KMS-11 (cell line): ENCODE data around the gene WFS1.

Source experiments
- H2AFZ ChIP-seq: fragments of 200-600 bp; sonication (generic); 2 replicates; pipeline ENCODE4 v1.6.1; 2016; ENCODE audit warnings: antibody characterized with exemption, mixed run types, low read depth
- H3K27ac ChIP-seq: fragments of 200-600 bp; sonication (generic); 2 replicates; pipeline ENCODE4 v1.6.1; 2016; ENCODE audit warnings: mild to moderate bottlenecking, mixed run types
- H3K27me3 ChIP-seq: fragments of 200-600 bp; sonication (generic); 2 replicates; pipeline ENCODE4 v1.6.1; 2017; ENCODE audit warnings: mild to moderate bottlenecking, low read depth, mixed run types, moderate library complexity; ENCODE audit not compliant: insufficient read depth
- H3K36me3 ChIP-seq: fragments of 200-600 bp; sonication (generic); 2 replicates; pipeline ENCODE4 v1.6.1; 2017; ENCODE audit warnings: mild to moderate bottlenecking, mixed run types; ENCODE audit not compliant: insufficient read depth
- H3K4me1 ChIP-seq: fragments of 200-600 bp; sonication (generic); 2 replicates; pipeline ENCODE4 v1.6.1; 2016; ENCODE audit warnings: mild to moderate bottlenecking, low read depth, mixed run types; ENCODE audit not compliant: poor library complexity, severe bottlenecking
- H3K4me2 ChIP-seq: fragments of 200-600 bp; sonication (generic); 2 replicates; pipeline ENCODE4 v1.7.0; 2016; ENCODE audit warnings: mild to moderate bottlenecking, mixed run types
- H3K4me3 ChIP-seq: fragments of 200-600 bp; sonication (generic); IDR thresholded peaks from 2 replicates; pipeline ENCODE4 v1.6.1; 2017; ENCODE audit warnings: low read depth, low read length, mixed read lengths; ENCODE audit not compliant: insufficient read depth
- H3K79me2 ChIP-seq: fragments of 200-600 bp; sonication (generic); 2 replicates; pipeline ENCODE4 v1.6.1; 2016; ENCODE audit warnings: low read depth, mixed run types; ENCODE audit not compliant: insufficient read depth
- H3K9ac ChIP-seq: fragments of 200-600 bp; sonication (generic); 2 replicates; pipeline ENCODE4 v1.6.1; 2016; ENCODE audit warnings: mild to moderate bottlenecking, mixed run types
- H4K20me1 ChIP-seq: fragments of 200-600 bp; sonication (generic); 2 replicates; pipeline ENCODE4 v1.6.1; 2016; ENCODE audit warnings: mild to moderate bottlenecking, mixed run types; ENCODE audit not compliant: insufficient read depth
- CTCF ChIP-seq: fragments of 200-600 bp; sonication (generic); conservative IDR thresholded peaks from 2 replicates; pipeline ENCODE4 v1.6.1; 2017; ENCODE audit warnings: low read depth, mild to moderate bottlenecking, antibody characterized with exemption, low read length, moderate library complexity, mixed read lengths

Gene WFS1

GRCh38 chr4:6346373-6347110 lies 76.9 kb downstream of the WFS1 start:
- Histone ChIP-seq H4K20me1 (no peaks in the 10 kb centered on the region), H3K9ac (no peak overlapping the region), H3K4me3 (no peak overlapping the region), H2AFZ (no peak overlapping the region), H3K36me3 (no peaks in the 10 kb centered on the region), H3K79me2 (no peaks in the 10 kb centered on the region), H3K27me3 (peaks cover 37% of the 10 kb centered on the region; the same call in 1 of the 2 replicates), H3K27ac (no peak overlapping the region), H3K4me2 (no peak overlapping the region), H3K4me1 (no peaks in the 10 kb centered on the region)
- TF ChIP-seq CTCF, result no peak

- Histone ChIP-seq H2AFZ (no peak overlapping the region), H3K79me2 (no peaks in the 10 kb centered on the region), H4K20me1 (no peaks in the 10 kb centered on the region), H3K4me1 (no peaks in the 10 kb centered on the region), H3K27ac (no peak overlapping the region), H3K9ac (no peak overlapping the region), H3K4me3 (no peak overlapping the region), H3K4me2 (no peak overlapping the region), H3K27me3 (peaks cover 44% of the 10 kb centered on the region; the same call in 1 of the 2 replicates), H3K36me3 (no peaks in the 10 kb centered on the region)
- no peak for TF ChIP-seq CTCF
Observed at GRCh38 chr4:6347511-6348045, 77.9 kb downstream of the WFS1 start.

GRCh38 chr4:6348408-6348807 lies 78.8 kb downstream of the WFS1 start:
- H3K4me3 ChIP-seq, result no peak overlapping the region
- no peak overlapping the region for H2AFZ ChIP-seq
- no peaks in the 10 kb centered on the region for H4K20me1 ChIP-seq
- H3K27ac ChIP-seq, result no peak overlapping the region
- peaks cover 42% of the 10 kb centered on the region; the same call in 1 of the 2 replicates for H3K27me3 ChIP-seq
- H3K36me3 ChIP-seq, result no peaks in the 10 kb centered on the region
- no peak for TF ChIP-seq CTCF
- H3K79me2 ChIP-seq, result no peaks in the 10 kb centered on the region
- no peak overlapping the region for H3K9ac ChIP-seq
- H3K4me1 ChIP-seq, result no peaks in the 10 kb centered on the region
- H3K4me2 ChIP-seq, result no peak overlapping the region

GRCh38 chr4:6349896-6350603 lies 80.4 kb downstream of the WFS1 start:
- no peak overlapping the region for H3K9ac ChIP-seq
- no peak overlapping the region for H3K4me2 ChIP-seq
- H3K4me3 ChIP-seq, result no peak overlapping the region
- H3K79me2 ChIP-seq, result no peaks in the 10 kb centered on the region
- H2AFZ ChIP-seq, result no peak overlapping the region
- peaks cover 35% of the 10 kb centered on the region; the same call in 1 of the 2 replicates for H3K27me3 ChIP-seq
- H3K36me3 ChIP-seq, result no peaks in the 10 kb centered on the region
- H3K4me1 ChIP-seq, result no peaks in the 10 kb centered on the region
- no peak overlapping the region for H3K27ac ChIP-seq
- no peak for TF ChIP-seq CTCF
- H4K20me1 ChIP-seq, result no peaks in the 10 kb centered on the region
